Loucy (cell line): Measurements from ENCODE around the gene RNF152.

Experiments used
- H2AFZ ChIP-seq: fragments of 200-600 bp; sonication (generic); 2 replicates; pipeline ENCODE4 v1.6.0; 2016; ENCODE audit warnings: antibody characterized with exemption, mild to moderate bottlenecking, low read length, moderate library complexity
- H3F3A ChIP-seq: fragments of 200-600 bp; 2 replicates; pipeline ENCODE4 v1.6.0; 2016; ENCODE audit warnings: antibody characterized with exemption, low read depth, mild to moderate bottlenecking
- H3K27me3 ChIP-seq: fragments of 200-600 bp; sonication (generic); 2 replicates; pipeline ENCODE4 v1.6.1; 2014; ENCODE audit warnings: low read length, mild to moderate bottlenecking; ENCODE audit not compliant: insufficient read depth, poor library complexity, severe bottlenecking
- H3K36me3 ChIP-seq: fragments of 200-600 bp; sonication (generic); 2 replicates; pipeline ENCODE4 v1.6.1; 2016; ENCODE audit warnings: low read length; ENCODE audit not compliant: insufficient read depth
- H3K4me1 ChIP-seq: fragments of 200-600 bp; sonication (generic); 2 replicates; pipeline ENCODE4 v1.5.1; 2014; ENCODE audit warnings: low read length, mild to moderate bottlenecking; ENCODE audit not compliant: insufficient read depth, poor library complexity, severe bottlenecking
- H3K4me2 ChIP-seq: fragments of 200-600 bp; sonication (generic); 2 replicates; pipeline ENCODE4 v1.6.0; 2014; ENCODE audit warnings: antibody characterized with exemption, low read length, low read depth, mild to moderate bottlenecking; ENCODE audit not compliant: poor library complexity, severe bottlenecking
- H3K4me3 ChIP-seq: fragments of 200-600 bp; sonication (generic); 2 replicates; pipeline ENCODE4 v1.5.1; 2014; ENCODE audit warnings: low read length, mild to moderate bottlenecking, mixed read lengths; ENCODE audit not compliant: poor library complexity, severe bottlenecking
- H3K79me2 ChIP-seq: fragments of 200-600 bp; sonication (generic); 2 replicates; pipeline ENCODE4 v1.6.1; 2014; ENCODE audit warnings: low read length; ENCODE audit not compliant: insufficient read depth
- H3K9ac ChIP-seq: fragments of 200-600 bp; sonication (generic); 2 replicates; pipeline ENCODE4 v1.6.0; 2014; ENCODE audit warnings: mild to moderate bottlenecking, low read depth, low read length, moderate library complexity; ENCODE audit not compliant: poor library complexity, severe bottlenecking
- H3K9me2 ChIP-seq: fragments of 200-600 bp; sonication (generic); replicated peaks from 2 replicates; pipeline ENCODE4 v1.6.1; 2016; ENCODE audit warnings: low read depth, low read length, mixed read lengths
- H3K9me3 ChIP-seq: fragments of 200-600 bp; sonication (generic); 2 replicates; pipeline ENCODE4 v1.6.1; 2014; ENCODE audit warnings: mild to moderate bottlenecking, antibody characterized with exemption, low read length, low read depth; ENCODE audit not compliant: insufficient read depth
- H4K20me1 ChIP-seq: fragments of 200-600 bp; sonication (generic); 2 replicates; pipeline ENCODE4 v1.6.0; 2014; ENCODE audit warnings: antibody characterized with exemption, low read length, mild to moderate bottlenecking; ENCODE audit not compliant: insufficient read depth, poor library complexity, severe bottlenecking
- EZH2phosphoT487 ChIP-seq: fragments of 200-600 bp; IDR thresholded peaks from 2 replicates; pipeline ENCODE4 v1.6.1; 2018; ENCODE audit warnings: antibody characterized with exemption, mild to moderate bottlenecking, moderate library complexity, borderline replicate concordance
- TF ChIP-seq, protein P1 (sequence below): fragments of 200-600 bp; sonication (generic); conservative IDR thresholded peaks from 2 replicates; pipeline ENCODE4 v1.5.1; 2014; ENCODE audit warnings: mild to moderate bottlenecking, antibody characterized with exemption, low read length

RNF152 gene

DNA sequence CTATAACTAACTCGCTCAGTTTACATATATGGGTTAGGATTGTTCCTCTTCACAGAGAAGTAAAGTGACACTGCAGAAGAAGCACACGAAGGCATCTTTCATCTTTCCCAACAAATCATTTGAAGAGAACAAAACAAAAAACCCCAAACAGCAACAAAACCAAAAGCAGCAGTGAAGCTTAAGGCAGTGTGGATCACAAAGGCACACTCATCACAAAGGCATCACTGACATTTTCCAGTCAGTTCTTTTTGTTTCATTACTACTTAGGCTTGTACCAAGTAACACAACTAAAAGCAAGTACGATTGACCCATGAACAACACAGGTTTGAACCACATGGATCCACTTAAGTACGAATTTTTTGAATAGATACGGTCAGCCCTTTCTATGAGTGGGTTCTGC, 75.7 kb downstream of the RNF152 start:
- Histone ChIP-seq H3K36me3 (no peaks in the 10 kb centered on the region), H3K4me2 (no peak overlapping the region), H3K9me3 (no peaks in the 10 kb centered on the region), H3K9ac (no peak overlapping the region), H3K79me2 (no peaks in the 10 kb centered on the region), H3K9me2 (no peaks in the 10 kb centered on the region), H3K4me1 (peaks cover 16% of the 10 kb centered on the region), H3K27me3 (no peaks in the 10 kb centered on the region), H4K20me1 (no peaks in the 10 kb centered on the region), H2AFZ (no peak overlapping the region), H3F3A (no peaks in the 10 kb centered on the region), H3K4me3 (no peak overlapping the region)
- TF ChIP-seq, protein P1, sequence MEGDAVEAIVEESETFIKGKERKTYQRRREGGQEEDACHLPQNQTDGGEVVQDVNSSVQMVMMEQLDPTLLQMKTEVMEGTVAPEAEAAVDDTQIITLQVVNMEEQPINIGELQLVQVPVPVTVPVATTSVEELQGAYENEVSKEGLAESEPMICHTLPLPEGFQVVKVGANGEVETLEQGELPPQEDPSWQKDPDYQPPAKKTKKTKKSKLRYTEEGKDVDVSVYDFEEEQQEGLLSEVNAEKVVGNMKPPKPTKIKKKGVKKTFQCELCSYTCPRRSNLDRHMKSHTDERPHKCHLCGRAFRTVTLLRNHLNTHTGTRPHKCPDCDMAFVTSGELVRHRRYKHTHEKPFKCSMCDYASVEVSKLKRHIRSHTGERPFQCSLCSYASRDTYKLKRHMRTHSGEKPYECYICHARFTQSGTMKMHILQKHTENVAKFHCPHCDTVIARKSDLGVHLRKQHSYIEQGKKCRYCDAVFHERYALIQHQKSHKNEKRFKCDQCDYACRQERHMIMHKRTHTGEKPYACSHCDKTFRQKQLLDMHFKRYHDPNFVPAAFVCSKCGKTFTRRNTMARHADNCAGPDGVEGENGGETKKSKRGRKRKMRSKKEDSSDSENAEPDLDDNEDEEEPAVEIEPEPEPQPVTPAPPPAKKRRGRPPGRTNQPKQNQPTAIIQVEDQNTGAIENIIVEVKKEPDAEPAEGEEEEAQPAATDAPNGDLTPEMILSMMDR: no peak
- TF ChIP-seq EZH2phosphoT487: no peak

GRCh38 chr18:61815885-61816470, 76.8 kb downstream of the RNF152 start:
- Histone ChIP-seq H3K79me2 (no peaks in the 10 kb centered on the region), H3F3A (no peaks in the 10 kb centered on the region), H3K4me3 (no peak overlapping the region), H3K9ac (no peak overlapping the region), H4K20me1 (no peaks in the 10 kb centered on the region), H3K9me2 (no peaks in the 10 kb centered on the region), H3K4me1 (peaks cover 6% of the 10 kb centered on the region), H3K36me3 (no peaks in the 10 kb centered on the region), H2AFZ (no peak overlapping the region), H3K27me3 (no peaks in the 10 kb centered on the region), H3K4me2 (no peak overlapping the region), H3K9me3 (no peaks in the 10 kb centered on the region)
- TF ChIP-seq EZH2phosphoT487: no peak
- TF ChIP-seq, protein P1: no peak

DNA sequence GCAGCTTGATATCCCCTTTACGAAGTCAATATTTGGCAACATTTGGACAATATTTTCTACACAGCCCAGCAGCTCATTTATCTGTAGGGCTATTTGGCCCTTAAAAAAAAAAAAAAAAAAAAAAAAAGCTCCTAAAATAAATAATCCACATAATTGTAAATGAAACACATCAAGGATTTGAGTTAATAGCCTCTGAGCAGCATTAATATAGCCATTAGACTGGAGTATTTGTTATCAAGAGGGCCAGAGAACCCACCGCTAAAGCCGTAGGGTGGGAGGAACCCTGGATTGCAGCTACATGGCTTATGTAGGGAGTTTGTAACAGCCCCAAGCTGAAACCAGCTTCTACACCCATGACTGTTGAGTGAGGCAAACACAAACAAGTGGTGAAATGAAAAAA, 84.5 kb downstream of the RNF152 start:
- H3F3A ChIP-seq: no peaks in the 10 kb centered on the region; the same call in 1 of the 2 replicates
- no peak overlapping the region for H3K4me3 ChIP-seq
- no peak overlapping the region for H3K4me2 ChIP-seq
- no peaks in the 10 kb centered on the region for H3K9me2 ChIP-seq
- H4K20me1 ChIP-seq: no peaks in the 10 kb centered on the region
- H3K36me3 ChIP-seq: no peaks in the 10 kb centered on the region
- no peak overlapping the region for H3K9ac ChIP-seq
- H3K27me3 ChIP-seq: no peaks in the 10 kb centered on the region
- H3K79me2 ChIP-seq: no peaks in the 10 kb centered on the region
- no peaks in the 10 kb centered on the region for H3K9me3 ChIP-seq
- TF ChIP-seq, protein P1: no peak
- TF ChIP-seq EZH2phosphoT487: no peak
- H3K4me1 ChIP-seq: no peaks in the 10 kb centered on the region
- no peak overlapping the region for H2AFZ ChIP-seq
